HG03196 (cell line): ENCODE results near the gene PCDH9.

ENCODE experiments used
- ATAC-seq: cut with Tn5 transposase; IDR thresholded peaks from one replicate; pipeline ENCODE4 v1.9.1; 2021; ENCODE audit not compliant: unreplicated experiment

Gene PCDH9

DNA sequence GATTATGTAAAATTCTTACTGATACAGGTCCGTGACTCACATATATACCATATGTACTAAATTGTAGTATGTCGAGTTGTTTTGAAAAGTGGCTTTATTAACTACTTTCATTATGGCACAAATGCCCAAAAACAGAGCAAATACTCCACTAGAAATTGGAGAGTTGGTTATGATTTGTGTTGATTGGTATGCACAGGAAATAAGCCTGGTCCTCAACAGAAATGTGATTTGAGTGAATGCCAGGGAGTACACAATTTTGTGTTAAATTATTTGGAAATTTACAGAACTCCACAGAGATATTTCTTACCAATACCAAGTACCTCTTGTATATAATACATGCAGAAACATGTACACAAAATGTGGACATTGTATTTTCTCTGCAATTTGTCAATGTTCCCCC, 676.7 kb downstream of the PCDH9 start:
- no peak for ATAC-seq

DNA sequence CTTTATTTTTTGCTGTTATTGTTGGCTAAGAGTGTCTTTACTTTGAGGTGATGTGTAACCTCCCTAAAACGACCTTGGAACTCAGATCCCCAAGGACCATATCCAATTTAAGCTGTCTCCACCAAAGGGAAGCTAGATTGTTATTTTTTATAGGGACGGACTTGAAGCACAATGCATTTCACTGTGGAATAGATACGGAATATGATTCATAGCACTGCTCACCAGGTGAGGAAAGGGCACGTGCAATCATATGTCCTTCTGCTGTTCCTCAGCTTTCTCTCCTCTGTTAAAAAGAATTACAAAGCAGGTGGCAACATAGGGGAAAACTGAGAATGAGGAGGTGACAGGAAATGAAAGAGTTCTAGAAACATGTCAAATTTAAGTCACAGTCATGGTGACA, 679.0 kb downstream of the PCDH9 start:
- ATAC-seq, result no peak

DNA sequence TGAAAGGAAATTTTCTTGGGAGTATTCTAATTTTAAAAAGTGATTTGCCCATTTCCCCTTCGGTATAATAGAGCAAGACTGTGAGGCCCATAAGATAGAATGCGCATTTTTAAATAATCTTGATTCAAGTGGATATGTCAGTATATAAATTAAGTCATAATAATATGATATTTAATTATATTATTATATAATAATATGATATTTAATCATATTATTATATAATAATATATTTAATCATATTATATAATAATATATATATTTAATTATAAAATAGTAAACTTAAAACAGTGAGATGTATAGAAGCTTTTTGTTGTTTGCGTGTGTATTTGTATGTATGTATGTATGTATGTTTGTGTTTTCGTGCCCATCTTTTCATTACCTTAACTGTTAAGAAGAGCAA, 682.5 kb downstream of the PCDH9 start:
- no peak for ATAC-seq

DNA sequence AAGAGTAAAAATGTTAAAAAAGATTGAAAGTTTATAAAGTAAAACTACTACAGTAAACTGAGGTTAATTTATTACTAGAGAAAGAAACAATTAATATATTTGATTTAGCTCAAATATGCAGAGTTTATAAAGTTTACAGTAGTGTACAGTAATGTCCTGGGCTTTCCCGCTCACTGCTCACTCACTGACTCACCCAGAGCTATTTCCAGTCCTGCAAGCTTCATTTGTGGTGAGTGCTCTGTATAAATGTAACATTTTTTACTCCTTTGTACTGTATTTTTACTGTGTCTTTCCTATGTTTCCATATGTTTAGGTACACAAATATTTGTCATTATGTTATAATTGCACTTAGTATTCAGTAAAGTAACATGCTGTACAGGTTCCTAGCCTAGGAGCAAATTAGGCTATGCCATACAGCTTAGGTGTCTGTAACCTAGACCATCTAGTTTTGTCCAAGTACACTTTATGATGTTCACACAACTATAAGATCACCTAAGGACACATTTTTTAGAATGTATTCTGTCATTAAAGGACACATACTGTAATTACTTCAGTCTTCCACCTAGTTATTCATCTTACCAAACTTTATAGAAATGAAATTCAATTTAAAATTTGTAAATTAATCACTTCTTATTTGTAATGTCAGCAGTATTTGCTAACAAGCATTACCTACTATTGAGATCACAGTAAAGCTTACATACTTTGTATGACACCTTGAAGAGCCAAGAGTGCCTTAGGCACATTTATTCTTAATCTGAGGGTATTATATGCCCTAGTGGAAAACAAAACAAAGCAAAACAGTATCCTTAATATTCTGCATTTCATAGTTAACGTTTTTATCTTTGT, 683.4 kb downstream of the PCDH9 start:
- no peak for ATAC-seq

DNA sequence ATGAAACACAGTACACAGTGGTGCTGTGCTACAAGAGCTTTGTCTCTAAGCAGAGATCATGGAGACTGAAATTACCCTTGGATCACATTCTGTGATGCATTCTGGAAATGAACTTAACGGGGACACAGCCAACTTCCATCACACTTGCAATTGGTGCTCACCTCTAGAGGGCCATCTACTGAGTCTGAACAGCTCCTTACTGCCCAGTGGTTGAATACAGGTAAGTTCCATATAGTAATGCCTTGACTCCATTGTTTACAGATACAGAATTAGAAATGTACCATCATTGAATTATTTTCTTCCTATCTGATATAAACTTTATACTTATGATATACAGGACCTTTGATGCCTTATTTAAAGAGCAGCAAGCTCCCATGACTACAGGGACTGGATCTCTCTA, 686.4 kb downstream of the PCDH9 start:
- ATAC-seq, result no peak

DNA sequence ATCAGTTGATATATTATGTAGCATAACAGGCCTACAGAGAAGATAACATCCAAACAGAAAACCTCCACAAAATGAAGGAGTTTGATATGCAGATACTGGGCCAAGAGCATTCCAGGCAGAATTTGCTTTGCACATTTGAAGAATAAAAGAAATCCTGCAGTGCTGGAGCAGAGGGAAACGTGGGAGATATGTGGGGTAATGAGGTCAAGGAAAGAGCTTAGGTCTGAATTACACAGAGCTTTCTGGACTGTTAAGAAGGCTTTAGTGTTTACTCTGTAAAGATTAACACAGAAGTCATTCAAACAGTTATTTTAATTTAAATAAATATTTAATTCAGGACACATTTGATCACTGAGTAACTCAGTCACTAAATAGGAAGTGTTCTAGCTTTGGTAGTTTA, 692.7 kb downstream of the PCDH9 start:
- ATAC-seq, result no peak

DNA sequence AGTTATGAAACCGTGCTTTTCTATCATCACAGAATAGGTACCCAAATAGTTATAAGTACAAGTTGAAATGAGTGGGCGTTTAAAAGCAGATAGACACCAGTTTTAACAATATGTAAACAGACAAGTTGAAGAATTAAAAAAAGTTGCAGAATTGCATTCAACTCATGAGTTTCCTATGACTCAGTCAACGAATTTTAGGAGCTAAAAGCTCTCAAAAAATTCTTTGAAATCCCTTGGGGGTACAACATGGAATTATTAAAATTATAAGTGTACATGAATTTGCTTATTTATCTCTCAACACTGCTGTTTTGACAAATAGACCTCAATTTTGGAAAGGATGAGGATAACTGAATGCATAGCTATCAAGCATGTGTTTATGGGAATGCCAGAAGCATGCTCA, 693.4 kb downstream of the PCDH9 start:
- ATAC-seq, result no peak

DNA sequence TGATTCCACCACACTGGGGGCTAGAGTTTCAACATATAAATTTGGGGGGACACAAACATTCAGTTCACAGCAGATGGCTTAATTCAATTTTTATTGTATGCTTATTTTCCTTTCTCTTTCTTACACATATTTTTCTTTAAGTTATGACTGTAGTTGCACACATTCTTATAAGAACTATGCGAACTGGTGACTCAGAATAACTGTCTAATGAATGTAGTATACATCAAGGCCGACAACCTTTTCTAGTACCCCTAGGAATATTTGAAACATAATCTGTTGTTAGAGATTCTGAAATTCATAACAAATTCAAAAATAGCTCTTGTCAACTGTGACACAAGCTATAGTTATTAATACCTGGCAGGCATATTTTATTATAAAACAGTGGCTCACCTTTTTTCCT, 695.6 kb downstream of the PCDH9 start:
- ATAC-seq, result no peak

DNA sequence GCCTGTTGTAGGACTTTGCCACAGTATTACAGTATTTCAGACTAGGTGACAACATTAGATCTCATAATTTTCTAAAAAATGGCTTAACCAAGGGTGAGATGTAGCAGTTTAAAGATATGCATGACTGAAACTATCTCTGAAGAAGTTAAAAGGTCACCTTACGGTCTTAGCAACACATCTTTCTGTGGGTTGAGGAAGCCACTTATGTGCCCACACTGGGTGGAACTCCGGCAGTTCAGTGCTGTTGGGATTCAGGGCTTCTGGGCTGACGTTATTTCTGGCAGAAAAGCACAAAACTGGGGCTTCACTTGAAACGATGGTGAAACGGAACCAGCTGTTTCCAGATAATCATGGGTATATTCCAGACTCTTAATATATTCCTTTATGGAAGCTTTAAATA, 697.3 kb downstream of the PCDH9 start:
- no peak for ATAC-seq

DNA sequence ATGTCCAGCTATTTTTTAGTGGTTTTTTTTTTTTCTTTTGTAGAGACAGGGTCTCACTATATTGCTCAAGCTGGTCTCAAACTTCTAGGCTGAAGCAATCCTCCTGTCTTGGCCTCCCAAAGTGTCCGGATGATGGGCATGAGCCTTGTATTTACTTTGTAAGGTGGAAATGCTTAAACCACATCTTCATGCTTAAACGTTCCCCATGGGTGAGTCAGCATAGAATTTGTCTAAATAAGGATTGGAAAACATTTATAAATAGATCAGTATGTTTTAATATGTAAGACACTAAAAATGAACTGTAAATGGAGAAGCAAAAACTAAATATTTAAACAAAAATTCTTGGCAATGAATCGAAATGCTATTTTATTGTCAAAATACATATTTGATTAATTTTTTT, 698.0 kb downstream of the PCDH9 start:
- ATAC-seq, result no peak

DNA sequence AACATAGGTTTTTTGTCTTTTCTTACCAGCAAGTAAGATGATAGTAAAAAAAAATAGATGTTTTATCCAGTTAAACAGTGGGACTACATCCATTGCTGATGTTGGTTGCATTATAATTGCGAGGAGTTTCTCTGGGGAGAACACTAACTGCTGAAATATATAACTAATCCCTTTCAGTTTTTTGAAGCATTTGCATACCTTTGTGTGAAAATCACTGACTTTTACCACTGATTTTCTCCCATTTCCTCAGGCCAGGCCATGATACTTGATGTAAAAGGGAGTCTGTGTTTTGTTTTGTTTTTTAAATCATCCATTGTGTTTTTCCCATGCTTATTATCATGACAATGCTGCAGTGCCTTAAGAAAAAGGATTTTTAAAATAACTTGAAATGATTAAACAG, 699.5 kb downstream of the PCDH9 start:
- no peak for ATAC-seq

DNA sequence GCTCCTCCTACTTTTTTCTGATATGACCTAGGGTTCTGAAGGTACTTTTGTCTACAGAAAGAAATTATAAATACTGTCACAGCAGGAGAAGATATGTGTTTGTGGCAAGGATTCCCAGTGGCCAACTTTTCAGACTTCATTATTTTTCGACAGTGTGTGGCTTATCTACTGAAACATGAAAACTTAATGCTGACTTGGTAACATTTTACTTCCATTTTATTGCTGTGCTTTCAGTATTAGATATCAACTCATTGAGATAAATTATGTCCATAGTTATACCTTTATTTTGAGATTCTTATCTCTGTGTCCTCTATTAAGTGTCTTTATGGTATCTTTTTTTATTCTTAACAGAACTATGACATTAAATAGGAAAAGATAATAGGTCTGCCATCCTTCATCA, 700.0 kb downstream of the PCDH9 start:
- no peak for ATAC-seq

DNA sequence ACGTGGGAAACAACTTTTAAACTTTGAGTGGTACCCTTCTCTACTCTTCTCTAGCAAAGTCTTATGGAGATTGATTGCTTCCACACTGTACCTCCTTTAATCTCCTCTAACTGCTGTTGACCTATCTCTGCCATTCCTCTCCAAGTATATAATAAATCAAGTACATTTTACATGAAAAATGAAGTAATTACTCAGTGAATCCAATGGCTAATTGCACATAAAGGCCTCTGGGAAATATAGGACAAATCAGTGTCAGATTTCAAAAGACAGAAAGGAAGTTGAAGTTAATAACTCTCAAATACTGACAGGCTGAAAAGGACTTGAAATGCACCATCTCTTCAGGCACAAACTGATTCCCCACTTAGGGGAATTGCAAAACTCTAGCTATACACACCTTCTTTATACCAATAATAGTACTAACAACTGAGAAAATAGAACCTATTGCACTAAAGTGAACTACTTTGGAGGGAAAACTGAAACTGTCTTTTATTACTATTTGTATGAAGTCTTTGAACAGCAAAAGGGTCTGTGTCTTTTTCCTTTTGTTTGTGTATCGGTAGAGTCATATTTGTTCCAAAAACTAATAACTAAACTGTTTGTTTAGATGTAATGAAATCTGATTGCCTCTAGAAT, 701.1 kb downstream of the PCDH9 start:
- ATAC-seq, result no peak

DNA sequence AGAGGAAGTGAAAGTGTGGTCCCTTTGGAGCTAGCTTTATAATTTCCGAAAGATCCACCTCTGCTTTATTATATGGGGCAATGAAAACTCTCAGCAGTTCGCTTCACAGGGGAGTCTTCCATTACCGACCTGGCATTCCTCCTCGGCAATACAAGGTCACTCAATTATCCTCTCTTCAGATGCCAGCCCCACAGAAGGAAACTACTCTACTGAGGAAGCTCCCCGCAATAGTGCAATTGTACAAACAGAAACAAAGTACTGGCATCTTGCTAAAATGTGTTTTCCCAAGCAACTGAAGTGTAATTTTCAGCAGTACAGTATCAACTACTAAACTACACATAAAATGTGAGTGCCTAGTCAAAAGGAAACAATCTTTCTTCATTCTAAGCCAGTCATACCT, 702.0 kb downstream of the PCDH9 start:
- no peak for ATAC-seq

DNA sequence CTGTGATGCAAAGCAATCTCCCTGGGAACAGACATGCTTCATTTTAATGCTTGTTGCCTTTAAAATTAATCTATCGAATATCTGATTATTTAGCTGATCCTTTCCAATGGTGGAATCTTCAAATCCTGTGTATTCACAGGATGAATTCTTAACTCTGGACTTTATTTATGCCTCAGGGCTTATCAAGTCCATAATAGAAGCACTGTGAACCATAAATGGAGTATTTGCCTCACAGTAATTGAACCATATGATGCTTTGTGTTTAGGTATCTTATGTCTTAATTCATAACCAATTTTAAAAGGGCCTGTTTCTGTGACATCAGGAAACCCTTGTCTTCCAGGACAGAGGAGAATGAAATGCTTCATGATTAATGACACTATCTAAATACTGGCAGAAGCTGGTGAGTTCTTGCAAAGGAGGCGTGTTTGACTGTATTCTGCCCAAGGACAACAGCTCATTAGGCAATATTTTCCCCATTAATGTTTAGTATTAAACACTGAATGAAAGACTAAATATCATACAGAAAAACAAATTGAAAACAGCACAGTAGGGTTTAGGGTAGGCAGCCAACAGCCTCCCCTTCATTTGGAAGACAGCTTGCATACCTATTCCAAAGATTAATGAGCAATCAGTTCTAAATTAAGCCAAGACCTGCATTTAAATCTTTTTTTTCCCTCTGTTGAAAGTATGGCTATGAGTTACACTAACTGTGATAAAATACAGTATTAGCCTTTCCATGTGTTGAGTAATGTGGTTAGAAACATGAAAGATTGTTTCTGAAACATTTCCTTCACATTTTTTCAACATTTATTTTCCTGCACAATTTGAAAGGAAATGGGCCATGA, 709.4 kb downstream of the PCDH9 start:
- no peak for ATAC-seq

DNA sequence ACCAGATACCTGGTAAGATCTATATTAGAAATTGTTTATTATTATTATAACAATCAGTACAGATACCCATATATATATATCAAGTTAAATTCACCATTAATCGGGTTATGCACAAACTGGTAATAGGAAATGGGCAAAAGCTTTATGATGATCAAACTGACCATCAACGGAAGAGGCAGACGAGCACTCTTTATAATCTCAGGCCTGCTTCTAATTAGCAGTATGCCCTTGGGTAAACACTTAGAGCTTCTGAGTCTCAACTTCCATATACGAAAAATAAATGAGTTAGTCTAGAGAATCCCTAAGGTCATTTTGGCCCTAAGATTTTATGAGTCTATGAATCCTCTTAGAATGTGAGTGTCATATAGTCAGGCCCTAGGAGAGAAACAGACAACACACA, 710.9 kb downstream of the PCDH9 start:
- ATAC-seq, result no peak

DNA sequence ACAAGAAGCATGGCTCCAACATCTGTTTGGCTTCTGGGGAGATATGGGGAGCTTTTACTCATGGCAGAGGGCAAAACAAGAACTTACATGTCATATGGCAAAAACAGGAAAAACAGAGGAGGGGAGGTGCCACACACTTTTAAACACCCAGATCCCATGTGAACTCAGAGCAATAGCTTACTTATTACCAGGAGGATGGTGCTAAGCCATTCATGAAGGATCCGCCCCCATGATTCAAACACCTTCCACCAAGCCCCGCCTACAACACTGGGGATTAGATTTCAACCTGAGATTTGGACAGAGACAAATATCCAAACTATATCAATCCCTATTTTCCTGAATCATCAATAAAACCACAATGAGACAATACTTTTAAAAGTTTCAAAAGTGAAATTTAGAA, 712.1 kb downstream of the PCDH9 start:
- ATAC-seq, result no peak

DNA sequence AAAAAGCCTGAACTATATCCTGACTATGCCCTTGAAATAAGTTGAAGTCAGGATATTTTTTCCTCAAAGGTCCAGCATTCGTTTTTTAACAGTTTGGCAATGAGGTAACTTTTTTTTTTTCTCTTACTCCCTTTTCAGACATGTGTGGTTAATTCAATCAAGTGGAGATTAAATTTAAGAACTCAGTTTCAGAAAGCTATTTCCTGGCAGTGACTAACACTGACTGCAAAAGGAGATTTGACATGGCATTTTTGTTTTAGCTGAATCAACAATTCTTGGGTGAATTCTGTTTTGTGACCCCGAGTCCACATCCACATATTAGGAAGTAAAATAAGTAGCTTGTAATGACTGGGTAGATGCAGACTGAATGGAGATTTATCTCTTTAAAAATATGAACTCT, 716.4 kb downstream of the PCDH9 start:
- ATAC-seq, result no peak

DNA sequence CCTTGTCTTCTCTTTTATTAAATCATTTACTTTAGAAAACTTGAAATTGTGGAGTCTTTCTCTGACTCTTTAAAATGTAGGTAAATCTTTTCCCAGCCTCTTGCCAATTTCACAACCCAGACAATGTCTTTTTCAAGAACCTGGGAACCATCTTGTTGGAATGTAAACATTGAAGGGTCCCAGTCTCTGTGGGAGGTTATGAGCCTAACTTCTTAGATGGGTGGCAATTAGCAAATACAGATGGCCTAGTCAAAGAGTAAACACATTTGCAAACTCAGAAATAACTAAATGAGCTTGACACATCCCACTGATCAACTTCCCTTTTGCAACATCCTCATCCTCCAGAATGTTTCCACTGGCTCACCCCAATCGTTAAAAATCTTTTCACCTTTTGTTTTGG, 721.0 kb downstream of the PCDH9 start:
- ATAC-seq, result no peak

DNA sequence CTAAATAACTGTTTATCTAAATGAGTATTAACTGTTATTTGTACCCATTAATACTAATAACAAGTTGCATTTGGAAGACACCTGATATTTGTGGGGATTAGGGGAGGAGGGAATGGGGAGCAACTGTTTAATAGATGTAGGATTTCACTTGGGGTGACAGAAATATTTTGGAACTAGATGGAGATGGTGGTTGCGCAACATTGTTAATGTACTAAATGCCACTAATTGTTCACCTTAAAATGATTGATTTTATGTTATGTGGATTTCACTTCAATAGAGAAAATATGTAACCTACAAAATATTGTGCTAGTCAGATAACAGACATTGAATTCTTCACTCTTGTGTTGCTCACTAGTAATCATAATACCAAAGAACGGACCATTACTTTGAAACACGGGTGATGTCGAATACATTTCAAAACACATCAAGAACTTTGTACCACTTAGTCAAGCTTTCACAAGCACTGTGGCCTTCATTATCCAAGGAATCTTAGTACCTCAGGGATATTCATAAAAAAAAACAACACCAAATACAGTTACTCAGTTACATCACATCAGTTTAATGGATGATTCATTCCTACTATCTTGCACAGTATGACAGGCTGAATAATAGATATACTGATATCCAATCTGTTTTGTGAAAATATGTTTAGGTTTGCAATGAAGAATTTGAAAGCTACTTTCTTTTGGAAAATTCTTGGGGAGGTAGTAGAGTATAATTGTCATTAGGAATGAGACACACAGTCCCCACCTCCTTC, 721.8 kb downstream of the PCDH9 start:
- ATAC-seq, result no peak

DNA sequence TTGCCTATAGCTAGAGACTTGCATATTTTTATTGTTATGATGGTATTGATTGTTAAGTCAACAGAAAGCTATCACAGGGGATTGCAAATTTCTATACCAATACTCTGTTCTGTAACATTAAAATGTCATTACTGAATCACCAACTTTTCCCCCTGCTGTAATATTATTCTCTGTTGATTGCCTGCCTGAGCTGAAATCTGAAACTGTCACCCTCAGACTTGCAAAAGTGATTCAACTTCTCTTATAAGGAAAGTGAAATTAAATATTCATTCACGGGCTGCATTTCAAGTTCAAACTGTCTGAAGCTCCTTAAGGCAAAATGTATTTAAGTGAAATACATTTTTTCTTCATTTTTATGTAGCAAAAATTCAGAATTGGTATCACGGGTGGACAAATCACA, 723.2 kb downstream of the PCDH9 start:
- ATAC-seq, result no peak
